IPS DF 6.9 (cell line): ENCODE data around the gene MRRF.
"Not testable (repeated sequence)": the region's sequence is repeated elsewhere in the genome, so short reads cannot be mapped to it uniquely, and the experiment has no call there.

Experiments
- DNase-seq: peaks from one replicate; pipeline ENCODE4 v3.0.0-alpha.2; 2013; ENCODE audit warnings: low read depth, low spot score
- H3K27ac ChIP-seq: one replicate; pipeline ENCODE4 v1.5.1; 2013; ENCODE audit warnings: low read length, control low read depth
- H3K27me3 ChIP-seq: 2 replicates; pipeline ENCODE4 v1.6.1; 2013; ENCODE audit warnings: mild to moderate bottlenecking, low read length; ENCODE audit not compliant: control insufficient read depth, insufficient read depth
- H3K36me3 ChIP-seq: 2 replicates; pipeline ENCODE4 v1.6.1; 2013; ENCODE audit warnings: low read length; ENCODE audit not compliant: control insufficient read depth, insufficient read depth
- H3K4me1 ChIP-seq: 2 replicates; pipeline ENCODE4 v1.6.1; 2013; ENCODE audit warnings: low read length; ENCODE audit not compliant: control insufficient read depth, insufficient read depth
- H3K4me3 ChIP-seq: 2 replicates; pipeline ENCODE4 v1.5.1; 2013; ENCODE audit warnings: mild to moderate bottlenecking, low read length
- H3K9me3 ChIP-seq: 2 replicates; pipeline ENCODE4 v1.6.1; 2013; ENCODE audit warnings: low read length, inconsistent platforms; ENCODE audit not compliant: control insufficient read depth, insufficient read depth
- WGBS: extraction: QIAGEN DNeasy Blood & Tissue Kit; methylation state at CpG from one replicate; pipeline ENCODE4 v1.1.7; 2013; ENCODE audit warnings: mixed read lengths, missing lambda C conversion rate; ENCODE audit not compliant: insufficient read length, insufficient coverage; 5-methylcytosine and 5-hydroxymethylcytosine counted together

The MRRF gene

GRCh38 chr9:122354536-122355199, 90.0 kb downstream of the MRRF start:
- no peak overlapping the region for H3K4me3 ChIP-seq
- H3K27me3 ChIP-seq: no peaks in the 10 kb centered on the region
- no CpG with 5 or more reads among the region's 8 CpGs for WGBS
- no peaks in the 10 kb centered on the region for H3K36me3 ChIP-seq
- H3K27ac ChIP-seq: no peak overlapping the region
- DNase-seq: no peak
- no peaks in the 10 kb centered on the region for H3K4me1 ChIP-seq
- no peaks in the 10 kb centered on the region for H3K9me3 ChIP-seq

DNA sequence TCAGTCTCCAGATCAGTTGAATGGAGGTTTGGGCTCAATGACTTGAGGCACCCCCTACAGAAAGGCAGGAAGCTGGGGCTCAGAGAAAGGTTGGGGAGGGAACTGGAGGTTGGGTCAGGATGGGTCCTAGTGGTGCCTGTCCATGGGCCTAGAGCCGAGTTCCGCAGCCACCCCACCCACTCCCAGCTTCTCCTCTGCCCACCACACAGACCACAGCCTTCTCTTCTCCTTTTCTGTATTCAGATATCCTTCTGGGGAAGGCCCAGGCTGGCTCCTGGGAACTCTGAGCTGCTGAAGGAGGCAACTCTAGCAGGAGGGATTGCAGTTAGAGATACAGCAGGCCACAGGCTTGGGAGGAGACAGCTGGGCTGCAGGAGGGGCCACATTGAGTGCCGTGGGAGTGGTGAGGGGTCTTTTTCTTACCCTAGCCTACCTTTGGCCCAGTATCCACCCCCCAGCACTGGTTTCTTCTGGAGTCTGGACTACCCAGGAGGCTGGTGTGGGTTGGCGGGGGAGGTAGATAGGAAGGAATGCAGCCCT, 90.7 kb downstream of the MRRF start:
- no peaks in the 10 kb centered on the region for H3K27me3 ChIP-seq
- WGBS: no CpG with 5 or more reads among the region's 4 CpGs
- no peaks in the 10 kb centered on the region for H3K4me1 ChIP-seq
- DNase-seq: no peak
- H3K9me3 ChIP-seq: no peaks in the 10 kb centered on the region
- no peak overlapping the region for H3K4me3 ChIP-seq
- H3K36me3 ChIP-seq: no peaks in the 10 kb centered on the region
- no peak overlapping the region for H3K27ac ChIP-seq

DNA sequence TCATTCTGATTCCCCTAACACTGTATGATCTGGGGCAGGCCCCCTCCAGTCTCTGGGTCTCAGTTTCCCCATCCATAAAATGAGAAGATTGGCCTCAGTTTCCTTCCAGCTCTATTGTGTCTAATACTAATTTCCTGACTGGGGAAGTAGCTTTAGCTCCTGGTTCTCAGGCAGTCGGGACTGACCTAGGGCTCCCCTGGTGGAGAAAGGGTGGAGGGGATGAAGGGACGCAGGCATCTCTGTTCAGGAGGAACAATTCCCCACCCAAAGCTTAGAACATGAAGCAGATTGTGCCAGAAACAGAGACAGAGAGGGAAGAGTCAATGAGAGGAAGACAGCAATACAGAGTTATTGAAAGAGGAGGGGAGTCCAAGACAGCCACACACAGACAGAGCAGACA, 91.9 kb downstream of the MRRF start:
- H3K27me3 ChIP-seq: no peaks in the 10 kb centered on the region
- no peaks in the 10 kb centered on the region for H3K9me3 ChIP-seq
- H3K4me3 ChIP-seq: no peak overlapping the region
- DNase-seq: no peak
- WGBS: no CpG with 5 or more reads among the region's 2 CpGs
- no peaks in the 10 kb centered on the region for H3K4me1 ChIP-seq
- no peak overlapping the region for H3K27ac ChIP-seq
- H3K36me3 ChIP-seq: no peaks in the 10 kb centered on the region

- 100% methylated on average over 1 of the region's 8 CpGs for WGBS
- DNase-seq: no peak
Observed at GRCh38 chr9:122360891-122361290, 96.2 kb downstream of the MRRF start.

GRCh38 chr9:122363131-122363530, 98.4 kb downstream of the MRRF start:
- H3K36me3 ChIP-seq, H3K9me3 ChIP-seq, H3K27ac ChIP-seq, DNase-seq, H3K4me3 ChIP-seq, H3K27me3 ChIP-seq, H3K4me1 ChIP-seq: not testable (repeated sequence)
- WGBS: no CpG with 5 or more reads among the region's 12 CpGs

More at GRCh38 chr9:122360891-122361290, 96.2 kb downstream of the MRRF start:
- no peaks in the 10 kb centered on the region for H3K9me3 ChIP-seq
- no peaks in the 10 kb centered on the region for H3K27me3 ChIP-seq
- H3K27ac ChIP-seq: no peak overlapping the region
- H3K4me3 ChIP-seq: no peak overlapping the region
- H3K36me3 ChIP-seq: no peaks in the 10 kb centered on the region
- no peaks in the 10 kb centered on the region for H3K4me1 ChIP-seq

- H3K36me3 ChIP-seq: no peaks in the 10 kb centered on the region
- DNase-seq: no peak
- H3K9me3 ChIP-seq: no peaks in the 10 kb centered on the region
- H3K27ac ChIP-seq: no peak overlapping the region
- no peaks in the 10 kb centered on the region for H3K4me1 ChIP-seq
- WGBS: 100% methylated on average over 2 of the region's 10 CpGs
- no peak overlapping the region for H3K4me3 ChIP-seq
- H3K27me3 ChIP-seq: no peaks in the 10 kb centered on the region; the same call in 1 of the 2 replicates
Observed at GRCh38 chr9:122364117-122364782, 99.6 kb downstream of the MRRF start.

GRCh38 chr9:122364783-122365150, 100.1 kb downstream of the MRRF start:
- no CpG with 5 or more reads among the region's 10 CpGs for WGBS
- H3K27ac ChIP-seq: no peak overlapping the region
- H3K4me3 ChIP-seq: no peak overlapping the region
- no peak for DNase-seq
- no peaks in the 10 kb centered on the region for H3K36me3 ChIP-seq
- no peaks in the 10 kb centered on the region for H3K4me1 ChIP-seq
- no peaks in the 10 kb centered on the region; the same call in none of the 2 replicates for H3K27me3 ChIP-seq
- H3K9me3 ChIP-seq: no peaks in the 10 kb centered on the region

DNA sequence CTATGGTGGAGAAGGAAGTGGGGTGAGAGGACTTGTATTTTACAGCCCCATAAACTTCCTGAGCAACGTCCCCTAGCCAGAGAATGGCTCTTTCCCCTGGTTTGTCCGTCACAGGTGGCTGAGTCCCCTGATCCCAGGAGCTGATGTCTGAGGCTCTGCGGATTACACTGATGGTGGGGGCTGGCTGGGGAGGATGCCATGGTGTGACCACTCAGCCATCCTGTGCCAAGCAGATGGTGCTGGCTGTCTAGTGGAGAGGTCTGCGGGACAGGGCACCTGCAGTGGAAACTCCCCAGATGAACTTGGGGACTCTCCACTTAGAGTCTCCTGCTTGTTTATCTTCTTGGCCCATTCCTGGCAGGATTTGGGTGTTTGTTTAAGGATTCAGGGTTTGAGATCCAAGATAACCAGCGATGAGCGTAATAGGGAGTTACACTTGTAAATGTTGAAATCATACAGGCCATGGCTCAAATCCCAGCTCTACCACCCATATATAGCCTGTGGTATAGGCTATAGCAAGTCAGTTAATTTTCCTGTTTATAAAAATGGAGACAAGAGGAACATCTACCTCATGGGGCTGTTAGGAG, 101.5 kb downstream of the MRRF start:
- no peaks in the 10 kb centered on the region for H3K36me3 ChIP-seq
- H3K9me3 ChIP-seq: no peaks in the 10 kb centered on the region
- WGBS: no CpG with 5 or more reads among the region's 6 CpGs
- no peaks in the 10 kb centered on the region for H3K4me1 ChIP-seq
- H3K27me3 ChIP-seq: peaks cover 4% of the 10 kb centered on the region
- DNase-seq: no peak
- H3K27ac ChIP-seq: no peak overlapping the region
- H3K4me3 ChIP-seq: no peak overlapping the region

DNA sequence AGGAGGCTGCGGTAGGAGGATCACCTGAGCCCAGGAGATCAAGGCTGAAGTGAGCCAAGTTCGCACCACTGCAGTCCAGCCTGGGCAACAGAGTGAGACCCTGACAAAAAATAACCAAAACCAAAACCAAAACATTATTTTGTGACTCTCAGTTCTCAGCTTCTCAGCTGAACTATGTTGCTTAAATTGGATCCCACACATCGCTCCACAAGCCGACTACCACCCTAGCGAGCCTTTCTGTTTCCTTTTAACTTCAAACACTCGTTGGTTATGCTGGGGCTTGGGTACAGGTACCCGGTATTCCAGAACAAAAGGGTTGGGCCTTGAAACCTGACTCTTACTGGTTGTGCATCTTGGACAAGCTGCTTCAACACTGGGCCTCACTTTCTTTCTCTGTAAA, 102.4 kb downstream of the MRRF start:
- DNase-seq: no peak
- WGBS: no CpG with 5 or more reads among the region's 7 CpGs
- Histone ChIP-seq H3K27ac (no peak overlapping the region), H3K27me3 (peaks cover 13% of the 10 kb centered on the region), H3K4me1 (peaks cover 2% of the 10 kb centered on the region), H3K4me3 (no peak overlapping the region), H3K9me3 (no peaks in the 10 kb centered on the region), H3K36me3 (no peaks in the 10 kb centered on the region)

GRCh38 chr9:122367774-122368460, 103.2 kb downstream of the MRRF start:
- no peak overlapping the region for H3K4me3 ChIP-seq
- H3K36me3 ChIP-seq: no peaks in the 10 kb centered on the region
- WGBS: no CpG with 5 or more reads among the region's 6 CpGs
- peaks cover 13% of the 10 kb centered on the region for H3K27me3 ChIP-seq
- no peaks in the 10 kb centered on the region for H3K9me3 ChIP-seq
- H3K4me1 ChIP-seq: peaks cover 2% of the 10 kb centered on the region
- DNase-seq: no peak
- no peak overlapping the region for H3K27ac ChIP-seq
